IPS DF 4.7 (cell line): ENCODE data around the gene FGF9.

Source experiments
- DNase-seq: peaks from one replicate; pipeline ENCODE4 v3.0.0-alpha.2; 2013; ENCODE audit warnings: low spot score; ENCODE audit errors: extremely low read depth

Gene FGF9

DNA sequence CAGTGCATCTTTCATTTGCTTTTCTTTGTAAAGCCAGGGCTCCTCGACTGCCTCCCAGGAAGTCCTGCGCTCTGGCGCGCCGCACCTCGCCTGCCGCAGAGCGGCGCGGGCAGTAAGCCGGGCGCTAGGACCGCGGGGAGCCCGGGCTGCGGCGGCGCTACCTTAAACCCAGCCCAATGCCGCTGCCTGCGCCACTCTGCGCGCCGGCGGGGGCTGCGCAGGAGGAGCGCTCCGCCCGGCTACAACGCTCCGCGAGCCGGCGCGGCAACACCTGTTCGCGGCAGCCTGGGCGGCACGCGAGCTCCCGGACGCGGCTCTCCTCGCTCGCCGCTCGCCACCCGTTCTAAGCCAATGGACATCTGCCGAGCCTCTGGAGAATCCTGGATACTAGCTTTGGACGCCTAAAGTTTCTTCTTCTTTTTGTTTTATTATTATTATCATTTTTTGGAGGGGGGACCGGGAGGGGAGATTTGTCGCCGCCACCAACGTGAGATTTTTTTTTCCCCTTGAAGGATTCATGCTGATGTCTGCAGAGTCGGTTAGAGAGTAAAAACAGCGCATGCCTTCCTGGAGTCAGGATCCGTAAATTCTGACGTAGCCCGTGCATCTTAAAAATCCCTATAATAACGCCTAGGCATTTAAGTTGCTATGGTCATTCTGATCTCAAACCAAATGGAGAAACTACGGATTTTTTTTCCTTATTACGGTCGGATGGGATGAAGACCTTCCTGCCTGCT is at the start of gene FGF9:
TSS of gene FGF9 (plus strand) at position 191 of the 737 bp plus-strand sequence. CDS start 840 bp downstream, outside the sequence.
- DNase-seq: no peak

DNA sequence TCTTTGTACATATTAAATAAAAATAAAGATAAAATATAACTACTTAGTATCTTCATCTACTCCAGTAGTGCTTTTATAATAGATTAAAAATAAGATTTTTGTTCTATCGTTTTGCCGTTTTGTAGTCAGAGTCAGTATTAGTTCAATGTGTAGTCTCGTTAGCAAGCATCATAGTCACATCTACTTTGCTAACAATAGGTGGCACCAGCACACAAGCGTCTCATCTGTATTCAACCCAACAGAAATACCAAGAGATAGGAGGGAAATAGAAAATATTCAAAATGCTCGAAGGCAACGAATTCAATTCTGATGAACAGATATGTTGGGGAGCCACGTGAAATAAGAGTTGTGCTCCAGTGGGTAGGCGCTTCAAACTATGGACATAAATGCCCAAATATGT is 45.5 kb upstream of the FGF9 start:
- no peak for DNase-seq

DNA sequence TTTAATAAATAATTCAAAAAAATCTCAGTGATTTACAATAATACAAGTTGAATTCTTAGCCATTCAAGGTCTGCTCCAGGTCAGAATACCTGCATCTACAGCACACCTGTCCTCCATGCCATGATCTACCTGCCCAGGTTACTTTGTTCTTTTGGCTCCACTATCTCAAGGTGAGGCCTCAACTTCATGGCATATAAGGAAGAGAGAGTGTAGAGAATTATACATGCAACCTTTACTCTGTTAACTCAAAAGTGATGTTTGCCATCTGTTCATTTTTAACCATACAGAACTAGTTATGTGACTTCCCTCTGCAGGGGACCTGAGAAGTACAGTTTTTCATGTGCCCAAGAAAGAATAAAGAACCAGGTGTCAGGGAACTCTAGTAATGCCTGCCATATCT is 38.7 kb upstream of the FGF9 start:
- no peak for DNase-seq

DNA sequence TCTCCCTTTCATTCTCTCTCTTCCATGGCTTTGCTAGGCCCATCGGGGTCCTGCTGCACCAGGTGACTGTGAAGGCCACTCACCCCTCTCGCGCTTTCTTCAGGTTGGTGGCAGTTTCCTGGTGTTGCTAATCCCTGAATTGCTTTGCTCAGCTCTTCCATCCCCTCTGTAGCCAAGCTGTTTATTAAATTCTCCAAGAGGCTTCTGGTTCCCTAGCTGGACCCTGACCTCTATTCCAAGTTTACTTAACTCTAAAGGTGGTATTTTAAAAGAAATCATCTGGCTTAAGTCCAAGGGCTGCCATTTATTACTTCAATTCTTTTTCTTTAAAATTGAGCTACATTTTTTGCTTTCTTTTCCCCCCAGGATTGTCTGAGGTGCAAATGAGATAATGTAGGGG is 34.2 kb upstream of the FGF9 start:
- no peak for DNase-seq

DNA sequence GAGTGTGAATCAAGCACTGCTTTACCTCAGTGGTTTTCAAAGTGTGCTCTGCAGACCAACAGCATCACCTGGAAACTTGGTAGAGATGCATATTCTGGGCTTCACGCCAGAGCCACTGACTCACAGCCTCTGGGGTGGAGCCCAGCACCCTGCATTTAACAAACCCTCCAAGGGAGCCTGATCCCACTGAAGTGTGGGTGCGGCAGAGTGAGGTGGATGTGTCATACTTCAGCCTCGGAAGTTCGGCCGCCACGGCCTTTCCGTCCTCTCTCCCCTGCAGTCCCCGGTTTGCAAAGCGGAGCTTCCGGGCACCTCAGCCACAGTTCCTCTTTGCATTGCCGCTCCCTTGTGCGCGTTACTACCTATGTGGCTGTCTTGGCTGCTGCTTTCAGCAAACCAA is 33.6 kb upstream of the FGF9 start:
- DNase-seq: no peak

DNA sequence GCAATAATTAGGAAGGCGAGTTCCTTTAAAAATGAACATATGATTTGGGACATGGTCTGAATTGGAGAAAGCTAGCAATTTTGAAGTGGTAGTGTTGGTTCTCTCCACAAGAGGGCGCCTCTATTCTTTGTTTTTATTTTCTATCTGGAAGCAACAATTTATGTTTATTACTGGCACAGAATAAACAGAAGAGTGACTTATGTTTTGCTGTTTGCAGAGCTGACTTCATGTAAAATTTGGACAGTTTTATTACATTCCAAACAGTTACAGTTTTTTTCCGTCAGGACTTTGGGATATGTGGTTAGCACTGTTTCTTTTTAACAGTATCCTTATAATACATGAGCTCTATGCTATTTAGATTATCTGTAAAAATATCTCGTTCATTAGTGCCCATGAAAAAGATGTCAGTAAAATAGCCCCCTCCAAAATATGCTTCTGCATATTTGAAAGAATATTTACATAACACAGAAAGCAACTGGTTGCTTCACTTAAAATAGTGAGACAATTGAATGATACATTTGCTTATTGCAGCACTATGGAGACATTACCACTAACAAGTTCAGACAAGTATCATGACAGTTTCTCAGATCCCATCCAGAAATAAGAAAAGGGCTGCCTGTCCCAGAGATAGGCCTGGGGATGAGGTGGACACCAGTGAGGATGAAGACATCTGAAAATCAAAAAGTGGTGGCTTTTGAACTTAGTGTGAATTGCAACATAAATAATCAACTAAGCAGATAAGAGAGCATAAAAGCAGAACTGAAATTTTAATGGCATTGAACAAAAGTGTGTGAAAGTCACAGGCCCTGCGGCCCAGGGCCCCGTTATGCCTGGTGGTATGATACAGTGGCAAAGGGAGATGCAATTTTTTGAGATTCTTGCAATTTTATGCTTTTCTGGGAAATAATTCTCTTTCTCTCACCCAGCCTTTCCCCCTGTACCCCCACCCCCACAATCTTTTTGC is 32.3 kb upstream of the FGF9 start:
- no peak for DNase-seq

DNA sequence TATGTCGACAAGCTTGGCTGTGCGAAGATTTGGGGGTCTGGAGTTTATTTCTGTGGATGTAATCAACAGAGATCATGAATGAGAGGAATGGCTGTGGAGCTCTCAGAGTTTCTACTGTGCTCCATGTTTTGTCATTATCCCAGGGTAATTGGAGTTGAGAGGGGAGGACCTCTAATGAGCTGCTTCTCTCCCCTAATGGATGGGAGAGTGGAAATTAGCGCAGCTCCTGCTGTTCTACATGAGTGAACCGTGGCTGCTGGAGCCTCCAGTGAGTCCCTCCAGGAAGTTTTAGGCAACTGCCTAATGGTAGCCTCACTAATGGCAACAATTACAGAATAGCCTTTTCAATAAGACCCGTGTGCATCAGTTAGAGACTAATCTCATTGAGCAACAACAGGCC is 31.3 kb upstream of the FGF9 start:
- no peak for DNase-seq

DNA sequence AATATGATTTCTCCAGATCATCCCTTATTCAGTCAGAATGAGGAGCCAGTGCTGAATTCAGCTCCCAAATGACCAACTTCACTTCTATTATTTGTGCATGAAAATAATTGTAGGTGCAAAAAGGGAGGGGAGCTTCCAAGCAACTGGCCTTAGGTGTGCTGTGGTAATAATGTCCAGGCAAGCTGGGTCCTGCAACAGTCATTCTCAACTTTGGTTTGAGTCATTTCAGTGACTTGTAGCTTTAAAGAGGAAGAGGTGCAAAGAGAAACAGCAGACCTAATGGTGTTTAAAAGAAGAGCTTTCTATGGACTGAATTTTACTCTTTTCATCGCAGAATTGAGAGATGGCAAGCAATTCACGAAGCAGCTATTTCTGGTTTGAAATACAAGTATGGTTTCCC is 29.2 kb upstream of the FGF9 start:
- no peak for DNase-seq

DNA sequence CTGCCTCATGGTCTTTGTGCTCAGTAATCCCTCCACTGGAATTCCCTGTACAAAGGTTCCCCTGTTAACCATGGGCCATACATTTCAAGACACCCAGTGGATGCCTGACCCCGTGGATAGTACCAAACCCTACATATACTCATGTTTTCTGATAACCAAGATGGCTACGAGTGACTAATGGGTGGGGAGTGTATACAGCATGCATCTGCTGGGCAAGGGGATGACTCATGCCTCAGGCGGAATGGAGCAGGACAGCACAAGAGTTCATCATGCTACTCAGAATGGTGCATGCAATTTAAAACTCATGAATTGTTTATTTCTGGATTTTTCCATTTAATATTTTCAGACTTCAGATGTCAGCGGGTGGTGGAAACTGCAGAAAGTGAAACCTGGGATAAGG is 13.3 kb upstream of the FGF9 start:
- no peak for DNase-seq

DNA sequence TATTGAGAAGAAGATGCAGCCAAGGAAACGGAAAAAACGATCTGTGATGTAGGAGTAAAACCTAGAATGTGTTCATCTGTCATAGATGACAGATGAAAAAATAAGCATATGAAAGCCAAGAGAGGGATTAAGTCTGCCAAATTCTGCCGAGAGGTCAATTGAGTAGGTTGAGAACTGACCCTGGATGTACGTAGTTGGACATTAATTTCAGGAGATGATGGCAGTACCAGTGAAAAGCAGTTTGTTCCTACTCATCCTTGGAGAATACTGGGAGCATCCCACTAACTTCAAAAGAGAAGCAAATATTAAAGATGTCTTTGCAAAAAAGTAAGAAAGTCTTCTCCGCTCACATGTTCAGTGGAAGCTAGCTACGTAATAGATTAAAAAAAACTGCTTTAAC is 11.8 kb upstream of the FGF9 start:
- DNase-seq: no peak

DNA sequence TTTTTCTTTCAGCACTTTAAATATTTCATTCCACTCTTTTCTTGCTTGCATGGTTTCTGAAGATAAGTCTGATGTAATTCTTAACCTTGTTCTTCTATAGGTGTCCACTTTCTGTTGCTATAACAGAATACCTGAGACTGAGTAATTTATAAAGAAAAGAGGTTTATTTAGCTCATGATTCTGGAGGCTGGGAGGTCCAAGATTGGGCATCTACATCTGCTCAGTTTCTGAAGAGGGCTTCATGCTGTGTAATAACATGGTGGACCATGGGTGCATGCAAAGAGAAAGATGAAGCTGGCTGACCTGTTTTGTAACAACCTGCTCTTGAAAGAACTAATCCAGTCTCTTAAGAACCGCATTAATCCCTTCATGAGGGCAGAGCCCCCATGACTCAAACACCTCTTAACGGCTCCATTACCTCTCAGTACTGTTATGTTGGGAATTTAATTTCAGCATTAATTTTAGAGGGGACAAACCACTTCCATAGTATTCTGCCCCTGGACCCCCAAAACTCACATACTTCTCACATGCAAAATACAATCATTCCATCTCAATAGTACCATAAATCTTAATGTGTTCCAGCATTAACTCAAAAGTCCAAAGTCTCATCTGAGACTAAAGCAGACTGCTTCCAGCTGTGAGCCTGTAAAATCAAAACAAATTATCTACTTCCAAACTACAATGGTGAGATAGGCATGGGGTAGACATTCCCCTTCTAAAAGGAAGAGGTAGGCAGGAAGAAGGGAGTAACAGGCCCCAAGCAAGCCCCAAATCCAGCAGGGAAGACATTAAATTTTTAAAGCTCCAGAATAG is 9.6 kb upstream of the FGF9 start:
- no peak for DNase-seq

DNA sequence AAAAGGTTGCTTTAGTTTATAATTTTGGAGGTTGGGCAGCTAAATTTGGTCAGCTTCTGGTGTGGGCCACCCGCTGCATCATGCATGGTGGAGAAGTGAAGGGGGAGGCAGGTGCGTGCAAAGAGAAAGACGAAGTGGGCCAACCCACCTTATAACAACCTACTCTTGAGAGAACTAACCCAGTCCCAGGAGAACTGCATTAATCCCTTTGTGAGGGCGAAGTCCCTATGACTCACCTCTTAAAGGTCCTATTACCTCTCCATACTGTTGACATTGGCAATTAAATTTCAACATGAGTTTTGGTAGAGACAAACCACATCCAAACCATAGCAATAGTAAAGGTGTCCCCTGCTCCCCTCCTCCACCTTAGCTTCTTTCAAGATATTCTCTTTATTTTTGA is 7.7 kb upstream of the FGF9 start:
- no peak for DNase-seq

DNA sequence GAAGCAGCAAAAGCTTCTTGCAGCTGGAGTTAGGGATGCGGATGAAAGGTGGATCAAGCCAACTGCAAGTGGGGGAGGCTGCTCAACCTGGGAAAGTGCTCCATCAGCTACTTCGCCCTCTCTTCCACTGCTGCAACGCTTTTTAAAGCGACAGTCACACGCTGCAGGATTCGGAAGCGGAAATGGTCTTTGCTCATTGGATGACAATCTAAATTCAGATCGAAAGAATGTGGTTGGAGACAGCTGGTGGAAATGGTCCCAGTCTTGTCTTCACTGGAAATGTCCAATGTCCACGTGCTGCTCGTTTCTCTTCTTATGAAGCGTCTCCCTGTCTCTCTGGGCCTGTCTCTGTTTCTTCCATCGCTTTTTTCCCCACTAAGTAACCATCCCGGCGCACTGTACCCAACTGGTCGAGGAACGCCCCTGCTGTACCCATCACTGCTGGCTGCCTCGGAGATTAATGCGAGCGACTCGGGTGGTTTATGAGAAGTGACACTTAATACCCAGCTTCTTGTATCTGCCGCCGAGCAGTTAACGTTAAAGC is 2.1 kb upstream of the FGF9 start:
- no peak for DNase-seq

DNA sequence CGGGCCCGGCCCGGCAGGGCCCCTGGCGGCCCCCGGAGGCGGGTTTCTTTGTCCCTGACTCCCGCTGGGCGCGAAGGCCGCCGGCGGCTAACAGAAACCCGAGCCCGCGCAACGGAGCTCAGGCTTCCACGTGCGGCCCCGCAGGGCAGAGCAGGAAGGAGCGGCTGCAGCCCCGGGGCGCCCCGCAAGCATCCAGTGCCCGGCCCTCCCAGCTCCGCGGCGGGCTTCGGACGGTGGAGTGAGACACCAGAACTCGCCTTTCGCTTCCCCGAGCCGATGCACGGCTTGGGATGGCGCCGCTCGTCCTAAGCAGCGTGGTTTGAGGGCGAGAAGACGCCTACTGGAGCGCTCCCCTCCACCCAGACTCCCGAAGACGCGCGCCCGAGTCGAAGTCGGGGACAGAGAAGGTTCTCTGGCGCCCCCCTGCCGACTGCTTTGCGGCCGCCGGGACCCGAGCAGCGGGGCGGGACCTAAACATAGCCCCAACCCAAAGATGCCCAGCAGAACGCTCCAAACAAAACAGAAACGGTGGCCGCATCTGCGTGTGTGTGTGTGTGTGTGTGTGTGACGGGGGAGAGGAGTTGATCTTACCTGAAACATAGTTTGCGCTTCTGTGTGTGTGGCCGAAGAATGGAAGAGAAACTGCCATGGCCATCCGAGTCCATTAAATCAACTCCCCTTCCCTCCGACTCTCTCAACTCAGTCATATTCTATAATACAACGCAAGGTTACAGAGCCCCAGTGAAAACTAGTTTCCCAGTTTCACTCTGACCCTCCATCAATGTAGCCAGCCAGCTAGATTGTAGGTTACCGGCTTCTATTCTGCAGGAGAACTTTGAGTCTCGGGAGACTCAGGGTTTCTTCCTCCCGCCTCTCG is 629 bp upstream of the FGF9 start:
- DNase-seq: no peak

DNA sequence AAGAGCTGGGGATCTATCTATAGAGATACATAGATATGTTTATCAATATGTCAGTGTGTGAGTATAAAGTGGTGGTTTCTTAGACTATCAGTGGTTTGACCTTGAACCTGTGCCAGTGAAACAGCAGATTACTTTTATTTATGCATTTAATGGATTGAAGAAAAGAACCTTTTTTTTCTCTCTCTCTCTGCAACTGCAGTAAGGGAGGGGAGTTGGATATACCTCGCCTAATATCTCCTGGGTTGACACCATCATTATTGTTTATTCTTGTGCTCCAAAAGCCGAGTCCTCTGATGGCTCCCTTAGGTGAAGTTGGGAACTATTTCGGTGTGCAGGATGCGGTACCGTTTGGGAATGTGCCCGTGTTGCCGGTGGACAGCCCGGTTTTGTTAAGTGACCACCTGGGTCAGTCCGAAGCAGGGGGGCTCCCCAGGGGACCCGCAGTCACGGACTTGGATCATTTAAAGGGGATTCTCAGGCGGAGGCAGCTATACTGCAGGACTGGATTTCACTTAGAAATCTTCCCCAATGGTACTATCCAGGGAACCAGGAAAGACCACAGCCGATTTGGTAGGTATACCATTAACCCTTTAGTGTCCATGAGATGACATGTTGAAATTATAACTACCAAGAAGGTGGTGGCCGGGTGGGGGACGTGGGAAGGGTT is 880 bp downstream of the FGF9 start:
- no peak for DNase-seq

DNA sequence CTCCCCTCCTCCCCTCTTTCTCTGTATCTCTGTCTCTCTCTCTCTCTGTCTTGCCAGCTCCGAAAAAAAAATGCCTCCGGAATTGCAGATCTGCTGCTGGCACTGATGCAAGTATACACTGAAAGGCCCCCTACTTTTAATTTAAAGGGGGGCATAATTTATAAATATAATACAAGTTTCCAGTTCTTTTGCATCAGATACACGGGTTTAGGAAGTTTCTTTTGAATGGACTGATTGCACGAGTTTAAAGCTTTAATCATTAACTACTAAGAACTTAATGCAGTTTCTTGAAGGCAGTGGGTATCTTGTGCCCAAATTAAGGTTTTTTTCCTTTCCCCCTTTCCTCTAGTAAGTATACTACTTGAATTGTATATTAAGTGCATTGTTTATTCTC is 1.4 kb downstream of the FGF9 start:
- DNase-seq: no peak

DNA sequence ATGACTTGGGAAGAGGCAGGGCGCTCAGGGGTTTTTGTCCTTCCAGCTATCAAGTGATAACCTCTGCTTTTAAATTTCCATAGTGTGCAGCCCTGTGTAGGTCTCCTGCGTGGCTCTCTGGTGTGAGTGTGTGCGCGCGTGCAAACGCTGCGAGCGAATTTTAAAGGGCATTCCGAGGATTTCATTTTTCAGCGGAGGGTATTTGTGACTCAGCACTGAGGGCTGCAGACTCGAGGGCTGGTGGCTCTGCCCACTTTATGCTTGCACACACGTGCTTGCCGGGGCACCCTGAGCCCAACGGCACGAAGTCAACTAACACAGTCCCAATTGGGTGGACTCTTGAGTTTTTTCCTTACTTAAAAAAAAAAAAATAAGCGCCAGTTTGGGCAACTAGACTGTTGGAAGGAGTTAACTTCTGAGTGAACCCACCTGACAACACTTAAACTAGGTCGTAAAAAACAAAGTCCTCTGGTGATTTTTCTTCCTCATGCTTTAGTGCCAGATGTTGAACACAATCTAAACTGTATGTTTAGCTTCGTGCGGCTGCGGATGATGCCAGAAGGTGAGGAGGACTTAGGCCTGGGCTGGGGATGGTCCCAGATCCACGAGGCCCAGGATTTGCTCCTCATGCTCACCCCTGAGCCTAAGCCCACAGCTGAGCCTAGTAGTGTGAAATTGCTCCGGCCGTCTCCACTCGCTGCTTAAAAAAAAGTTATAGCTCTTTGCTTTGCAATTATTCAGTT is 2.1 kb downstream of the FGF9 start:
- DNase-seq: no peak

DNA sequence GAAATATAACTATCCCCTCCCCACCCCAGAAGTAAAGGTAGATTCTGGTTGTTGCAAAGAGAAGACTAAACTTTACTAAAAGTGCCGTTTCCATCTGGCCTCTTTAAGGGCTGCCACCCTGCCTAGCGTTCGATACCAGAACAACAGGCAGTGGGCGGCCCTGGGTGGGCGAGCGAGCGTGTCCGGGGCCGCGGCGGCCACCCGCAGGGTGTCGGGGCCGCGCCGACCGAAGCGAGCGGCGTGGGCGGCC is 2.6 kb downstream of the FGF9 start:
- no peak for DNase-seq

DNA sequence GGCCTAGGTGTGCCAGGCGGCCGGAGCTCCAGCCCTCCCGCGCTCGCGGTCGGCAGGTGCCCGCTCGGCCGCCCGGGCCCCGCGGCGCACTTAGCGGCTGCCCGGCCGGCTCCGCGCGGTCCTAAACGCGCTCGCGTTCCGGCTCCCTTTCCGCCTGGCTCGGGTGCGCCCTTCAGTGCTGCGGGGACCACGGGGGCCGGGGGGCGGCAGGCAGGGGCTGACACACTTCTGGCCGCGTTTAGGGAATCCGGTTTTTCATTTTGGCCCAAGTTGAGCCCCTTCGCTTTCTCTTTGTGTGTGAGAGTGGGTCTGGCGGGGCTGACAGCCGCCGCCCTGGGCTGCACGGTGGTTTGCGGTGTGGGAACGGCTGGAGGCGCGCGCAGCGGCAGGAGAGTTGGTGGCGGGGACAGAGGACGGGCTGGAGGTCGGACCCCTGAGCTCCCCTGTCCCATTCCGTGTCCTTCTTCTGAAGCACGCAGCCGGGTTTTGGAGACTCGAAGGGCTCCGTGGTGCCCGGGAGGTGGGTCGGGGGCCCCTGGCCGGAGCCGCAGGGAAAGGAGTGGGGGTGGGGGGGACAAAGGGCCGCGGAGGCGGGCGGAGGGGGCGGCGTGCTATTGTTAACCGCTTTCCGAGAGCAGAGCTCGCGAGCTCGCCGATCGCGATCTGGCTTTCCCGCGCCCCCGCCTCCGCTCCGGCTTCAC is 3.1 kb downstream of the FGF9 start:
- DNase-seq: no peak
